Mesothelial cell of epicardium (in vitro differentiated cells): ENCODE data around the gene CELF1. TPM values are rescaled to one million over a fixed set of nuclear protein-coding genes. Genes with fewer than 3 reads are reported as not detected.

ENCODE experiments used
- DNase-seq, 2 experiments: peaks; one replicate each; pipeline ENCODE4 v3.0.0; 2021; ENCODE audit warnings: low spot score in 2 of 2; ENCODE audit not compliant: unreplicated experiment in 2 of 2
- H3K27ac Mint-ChIP-seq: 2 replicates; pipeline ENCODE4 v1.8.0; 2021; ENCODE audit warnings: mixed read lengths
- H3K27me3 Mint-ChIP-seq: 2 replicates; pipeline ENCODE4 v1.8.0; 2021; ENCODE audit warnings: low read depth, mixed read lengths
- H3K36me3 Mint-ChIP-seq: 2 replicates; pipeline ENCODE4 v1.8.0; 2021; ENCODE audit warnings: mixed read lengths
- H3K4me1 Mint-ChIP-seq: 2 replicates; pipeline ENCODE4 v1.8.0; 2021; ENCODE audit warnings: mixed read lengths
- H3K4me3 Mint-ChIP-seq: 2 replicates; pipeline ENCODE4 v1.8.0; 2021; ENCODE audit warnings: mild to moderate bottlenecking, moderate library complexity, mixed read lengths
- H3K9me3 Mint-ChIP-seq: 2 replicates; pipeline ENCODE4 v1.8.0; 2021; ENCODE audit warnings: mixed read lengths
- total RNA-seq: library from RNA; stranded (reverse); gene quantifications from 3 replicates; pipeline ENCODE4 v1.2.1, GENCODE V29; 2021
- TF ChIP-seq, protein P1 (sequence below): fragments of 200-600 bp; sonication (generic); IDR thresholded peaks from one replicate; pipeline ENCODE4 v1.5.0; 2021; ENCODE audit warnings: antibody characterized with exemption; ENCODE audit not compliant: unreplicated experiment

Gene CELF1
- total RNA-seq, 1 donor from 2014 or later = 123 TPM

DNA sequence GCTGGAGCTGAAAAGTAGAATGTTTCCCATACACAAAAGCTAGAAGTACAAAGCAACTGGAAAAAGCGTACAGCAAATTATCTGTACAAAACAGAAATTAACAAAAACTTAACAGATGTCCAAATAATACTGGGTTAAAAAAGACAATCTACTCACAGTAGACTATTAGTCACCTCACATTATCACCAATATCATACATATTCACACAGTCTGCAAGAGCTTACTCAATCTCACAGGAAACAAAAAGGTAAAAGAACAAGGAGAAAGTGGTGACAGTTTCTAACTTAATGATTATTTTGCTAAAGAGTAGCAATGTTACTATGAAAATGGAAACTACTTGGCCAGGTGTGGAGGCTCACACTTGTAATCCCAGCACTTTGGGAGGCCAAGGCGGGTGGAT is 11.9 kb downstream of the CELF1 start:
- Mint-ChIP-seq H3K9me3 (no peaks in the 10 kb centered on the region), H3K4me1 (peaks cover 23% of the 10 kb centered on the region), H3K36me3 (peaks cover 5% of the 10 kb centered on the region), H3K4me3 (no peak overlapping the region), H3K27me3 (no peaks in the 10 kb centered on the region), H3K27ac (peak overlapping the region; percentile 86)
- DNase-seq = no peak
- TF ChIP-seq, protein P1, sequence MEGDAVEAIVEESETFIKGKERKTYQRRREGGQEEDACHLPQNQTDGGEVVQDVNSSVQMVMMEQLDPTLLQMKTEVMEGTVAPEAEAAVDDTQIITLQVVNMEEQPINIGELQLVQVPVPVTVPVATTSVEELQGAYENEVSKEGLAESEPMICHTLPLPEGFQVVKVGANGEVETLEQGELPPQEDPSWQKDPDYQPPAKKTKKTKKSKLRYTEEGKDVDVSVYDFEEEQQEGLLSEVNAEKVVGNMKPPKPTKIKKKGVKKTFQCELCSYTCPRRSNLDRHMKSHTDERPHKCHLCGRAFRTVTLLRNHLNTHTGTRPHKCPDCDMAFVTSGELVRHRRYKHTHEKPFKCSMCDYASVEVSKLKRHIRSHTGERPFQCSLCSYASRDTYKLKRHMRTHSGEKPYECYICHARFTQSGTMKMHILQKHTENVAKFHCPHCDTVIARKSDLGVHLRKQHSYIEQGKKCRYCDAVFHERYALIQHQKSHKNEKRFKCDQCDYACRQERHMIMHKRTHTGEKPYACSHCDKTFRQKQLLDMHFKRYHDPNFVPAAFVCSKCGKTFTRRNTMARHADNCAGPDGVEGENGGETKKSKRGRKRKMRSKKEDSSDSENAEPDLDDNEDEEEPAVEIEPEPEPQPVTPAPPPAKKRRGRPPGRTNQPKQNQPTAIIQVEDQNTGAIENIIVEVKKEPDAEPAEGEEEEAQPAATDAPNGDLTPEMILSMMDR = no peak

DNA sequence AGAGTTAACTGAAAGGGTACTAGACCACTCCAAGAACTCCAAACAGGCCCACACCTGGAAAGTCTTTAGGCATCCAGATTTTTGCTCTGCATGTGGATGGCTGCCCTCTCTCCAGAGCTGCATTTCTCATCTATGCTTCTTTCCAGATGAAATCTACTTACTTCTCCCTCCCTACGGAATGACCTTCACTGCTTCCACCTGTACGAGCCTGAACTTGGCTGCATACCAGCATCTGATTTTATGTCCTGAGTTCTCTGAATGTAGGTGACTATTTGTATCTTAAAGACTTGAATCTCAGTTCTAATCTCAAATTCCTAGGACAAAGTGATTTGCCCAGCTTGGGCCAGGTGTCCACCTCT is 13.3 kb downstream of the CELF1 start:
- Mint-ChIP-seq H3K9me3 (no peaks in the 10 kb centered on the region), H3K36me3 (peaks cover 9% of the 10 kb centered on the region), H3K27me3 (no peaks in the 10 kb centered on the region), H3K4me3 (no peak overlapping the region), H3K27ac (peak overlapping the region; percentile 86), H3K4me1 (peaks cover 23% of the 10 kb centered on the region)
- TF ChIP-seq, protein P1 = no peak
- no peak for DNase-seq

DNA sequence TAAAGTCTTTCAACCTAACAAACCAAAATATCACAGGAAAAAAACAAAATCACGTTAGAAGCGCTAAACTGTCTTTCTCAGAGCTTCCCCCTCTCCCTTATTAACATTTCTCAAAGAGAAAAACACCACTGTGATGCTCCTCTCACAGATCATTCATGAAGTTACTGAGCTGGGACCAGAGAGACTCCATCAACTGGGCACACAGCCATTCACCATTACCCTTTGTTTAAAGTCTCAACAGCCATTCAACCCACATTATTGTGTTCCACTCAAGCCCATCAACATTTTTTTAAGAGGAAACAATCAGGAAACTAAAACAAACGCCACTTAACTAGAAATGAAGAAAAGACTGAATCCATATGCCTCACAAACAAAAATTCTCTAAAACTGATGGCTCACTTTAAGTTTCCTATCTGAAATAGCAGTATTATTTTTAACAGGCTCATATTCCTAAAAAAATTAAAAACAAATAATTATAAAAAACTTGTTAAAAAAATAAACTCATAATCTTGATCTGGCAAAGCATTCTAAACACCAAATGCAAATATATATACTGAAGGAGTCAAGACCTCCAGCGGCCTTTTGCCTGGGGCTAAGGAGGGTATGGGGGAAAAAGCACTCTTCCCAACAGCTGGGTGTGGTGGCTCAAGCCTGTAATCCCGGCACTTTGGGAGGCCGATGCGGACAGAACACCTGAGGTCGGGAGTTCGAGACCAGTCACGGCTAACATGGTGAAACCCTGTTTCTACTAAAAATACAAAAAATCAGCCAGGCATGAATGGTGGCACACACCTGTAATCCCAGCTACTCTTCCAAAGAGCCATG is 14.0 kb downstream of the CELF1 start:
- Mint-ChIP-seq H3K4me3 (no peak overlapping the region), H3K36me3 (peaks cover 9% of the 10 kb centered on the region), H3K9me3 (no peaks in the 10 kb centered on the region), H3K4me1 (peaks cover 23% of the 10 kb centered on the region), H3K27ac (peak overlapping the region; percentile 58), H3K27me3 (no peaks in the 10 kb centered on the region)
- TF ChIP-seq, protein P1 = no peak
- DNase-seq = no peak

DNA sequence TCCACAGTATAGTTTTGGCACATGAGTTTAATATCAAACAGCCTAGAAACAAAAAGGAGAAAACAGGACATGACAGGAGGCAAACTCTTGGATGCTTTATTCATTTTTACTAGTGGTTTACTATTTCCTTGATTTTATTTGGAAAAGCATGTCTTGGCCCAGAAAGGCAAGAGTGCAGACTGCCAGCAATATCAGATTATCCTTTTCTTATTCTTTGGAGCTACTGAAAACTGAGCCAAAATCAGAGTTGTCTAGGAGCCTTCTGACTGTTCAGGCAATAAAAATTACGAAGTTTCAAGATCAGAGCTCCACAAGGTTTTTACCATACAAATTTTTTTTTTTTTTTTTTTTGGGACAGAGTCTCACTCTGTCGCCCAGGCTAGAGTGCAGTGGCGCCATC is 16.0 kb downstream of the CELF1 start:
- TF ChIP-seq, protein P1 = no peak
- H3K4me3 Mint-ChIP-seq = no peak overlapping the region

DNA sequence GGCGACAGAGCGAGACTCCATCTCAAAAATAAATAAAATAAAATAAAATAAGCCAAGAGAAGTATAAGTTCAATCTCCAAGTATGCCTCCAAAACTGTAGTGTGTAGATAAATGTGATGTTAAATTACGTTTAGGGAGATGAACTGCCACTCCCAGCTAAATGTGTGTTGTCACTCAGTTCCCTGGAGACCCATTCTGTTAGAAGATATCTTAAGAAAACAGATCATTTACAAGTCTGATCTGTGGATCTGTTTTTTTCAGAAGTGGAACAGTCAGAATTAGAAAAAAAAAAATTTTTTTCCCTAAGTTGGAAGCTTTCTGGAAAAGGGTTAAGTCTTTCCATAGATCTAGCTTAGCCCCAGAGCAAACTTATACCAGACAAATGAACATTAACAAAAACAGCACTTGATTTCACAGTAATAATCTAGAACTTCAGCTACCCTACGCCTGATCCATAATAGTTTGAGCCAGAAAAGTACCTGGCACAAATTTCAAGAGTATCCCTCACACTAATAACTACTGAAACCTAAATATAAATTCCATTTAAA is 18.2 kb downstream of the CELF1 start:
- Mint-ChIP-seq H3K36me3 (peaks cover 9% of the 10 kb centered on the region), H3K4me3 (no peak overlapping the region), H3K27me3 (no peaks in the 10 kb centered on the region), H3K9me3 (no peaks in the 10 kb centered on the region), H3K27ac (peak overlapping the region; percentile 77), H3K4me1 (peaks cover 28% of the 10 kb centered on the region)
- TF ChIP-seq, protein P1 = no peak
- DNase-seq = no peak

More for the DNA sequence above, 16.0 kb downstream of the CELF1 start:
- peak overlapping the region; percentile 12 for H3K27ac Mint-ChIP-seq
- DNase-seq = no peak
- H3K27me3 Mint-ChIP-seq = no peaks in the 10 kb centered on the region
- H3K36me3 Mint-ChIP-seq = peaks cover 9% of the 10 kb centered on the region
- peaks cover 32% of the 10 kb centered on the region for H3K4me1 Mint-ChIP-seq
- no peaks in the 10 kb centered on the region for H3K9me3 Mint-ChIP-seq
